Left cardiac atrium (tissue), 4 donors: Measurements from ENCODE around the gene CAB39. TPM values are rescaled to one million over a fixed set of nuclear protein-coding genes. Genes with fewer than 3 reads are reported as not detected.
A peak's percentile ranks its signal among the peaks of the same experiment; 100 is the strongest.

Experiments
- ATAC-seq, 2 donors: fragments of 200-7000 bp; cut with Tn5 transposase; one replicate each; pipeline ENCODE4 v1.9.1; 2020; ENCODE audit warnings: mild to moderate bottlenecking in 2 of 2, moderate library complexity in 2 of 2
- DNase-seq: peaks from one replicate; pipeline ENCODE4 v3.0.0-alpha.2; 2020
- intact Hi-C, 2 donors: fragments of 100-400 bp; cut with DNase I; formaldehyde crosslinking; loops; one replicate each; pipeline versions ENCODE4 v1.14.1 to v1.15.1; 2022 to 2023
- total RNA-seq, 2 donors: library from RNA; stranded (reverse); fragmentation: NEBNext Ultra II Directional; extraction: Animal tissue kit (Norgen Biotek cat#: 25700); gene quantifications; one replicate each; pipeline ENCODE4 v1.2.1, GENCODE V29; 2021
- donor health status: DM: no; HTN: yes; CAD: no.
- donor health status: DM: no; HTN: yes; CAD: no; lungs with severe emphysema.
- donor health status: DM: yes; HTN: yes; CAD: no.
- donor health status: Dilated cardiomyopathy.

The CAB39 gene
- total RNA-seq, 2 donors from 2014 or later: 85.5 to 87.8 TPM

DNA sequence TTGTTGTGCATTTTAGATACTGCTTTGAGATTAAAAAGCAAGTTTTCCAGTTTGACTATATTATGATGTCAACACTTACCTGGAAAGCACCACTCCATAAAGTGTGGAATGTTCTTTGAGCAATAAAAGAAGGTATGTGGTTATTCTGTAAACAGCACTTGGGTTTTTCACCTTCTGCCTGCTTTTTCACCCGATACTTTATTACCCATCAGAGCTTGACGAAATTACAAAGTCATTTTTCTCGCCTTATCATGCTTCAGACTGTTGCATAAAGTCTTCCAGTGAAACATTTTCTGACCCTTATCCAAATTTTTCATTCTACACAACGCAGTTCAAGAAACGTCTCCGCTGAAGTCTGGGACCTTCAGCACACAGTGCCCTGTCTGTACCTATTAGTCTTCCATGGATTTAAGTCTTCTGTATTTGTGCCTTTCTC is 25.2 kb downstream of the CAB39 start:
- ATAC-seq: peak; percentile 58 to 76
- intact Hi-C loops: no loop called here
- no peak for DNase-seq

DNA sequence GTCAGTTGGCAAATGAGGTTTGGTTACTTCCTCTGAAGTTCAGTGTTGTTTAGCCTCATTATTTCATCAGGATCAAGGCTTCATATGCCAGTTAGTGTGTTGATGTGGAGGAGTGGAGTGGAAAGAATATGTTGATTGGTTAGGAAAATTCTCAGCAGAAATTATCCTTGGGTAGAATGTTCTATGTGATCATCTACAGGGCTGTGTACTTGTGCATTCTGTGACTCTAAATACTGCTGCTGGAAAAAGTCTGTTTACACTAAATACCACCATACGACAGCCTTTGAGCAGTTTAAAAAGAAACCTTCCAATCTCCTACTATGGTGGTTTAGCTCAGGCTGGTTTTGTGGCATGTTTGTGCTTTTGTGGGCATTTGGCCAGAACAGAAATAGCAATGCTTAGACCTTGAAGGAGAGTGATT is 25.8 kb downstream of the CAB39 start:
- intact Hi-C loops: no loop called here
- DNase-seq (no peak), ATAC-seq (peak; percentile 50 to 53)

DNA sequence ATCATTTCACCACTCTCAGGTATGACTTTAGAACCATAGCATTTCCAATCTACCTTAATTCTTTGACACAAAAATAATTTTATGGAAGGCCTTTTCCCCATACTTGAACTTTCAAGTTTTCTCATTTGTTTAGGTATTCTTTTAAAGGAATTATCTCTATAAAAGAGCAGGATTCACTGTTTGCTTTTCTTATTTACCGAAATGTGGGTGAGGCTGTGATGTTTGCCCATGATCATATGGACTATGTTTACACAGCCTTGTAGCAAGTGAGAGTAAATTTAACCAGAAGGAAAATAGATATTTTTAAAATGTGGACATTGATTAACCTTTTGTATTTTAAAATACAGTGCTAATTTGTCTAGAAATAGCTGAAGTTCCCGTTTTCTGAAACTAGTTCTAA is 26.3 kb downstream of the CAB39 start:
- DNase-seq: no peak

DNA sequence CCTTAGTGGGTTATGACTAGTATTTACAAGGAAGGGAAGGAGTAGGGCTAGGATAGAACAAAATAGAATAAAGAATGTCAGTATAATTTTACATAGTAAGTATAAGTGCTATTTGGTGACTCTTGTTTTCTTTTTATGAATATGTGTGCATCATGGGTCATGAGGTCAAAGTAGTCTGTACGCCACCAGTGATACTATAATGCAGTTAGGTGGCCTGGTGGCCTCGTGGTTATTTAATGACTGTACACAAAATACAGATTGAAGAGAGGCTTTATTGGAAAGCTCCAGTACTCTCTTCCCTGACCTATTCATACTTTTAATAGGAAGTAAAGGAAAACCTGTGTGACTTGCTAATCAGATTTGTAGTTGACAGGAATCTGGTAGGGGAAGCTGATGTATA is 27.3 kb downstream of the CAB39 start:
- ATAC-seq: no peak
- intact Hi-C loops: no loop called here

More for the DNA sequence above, 26.3 kb downstream of the CAB39 start:
- no peak for ATAC-seq
- intact Hi-C loops: no loop called here

DNA sequence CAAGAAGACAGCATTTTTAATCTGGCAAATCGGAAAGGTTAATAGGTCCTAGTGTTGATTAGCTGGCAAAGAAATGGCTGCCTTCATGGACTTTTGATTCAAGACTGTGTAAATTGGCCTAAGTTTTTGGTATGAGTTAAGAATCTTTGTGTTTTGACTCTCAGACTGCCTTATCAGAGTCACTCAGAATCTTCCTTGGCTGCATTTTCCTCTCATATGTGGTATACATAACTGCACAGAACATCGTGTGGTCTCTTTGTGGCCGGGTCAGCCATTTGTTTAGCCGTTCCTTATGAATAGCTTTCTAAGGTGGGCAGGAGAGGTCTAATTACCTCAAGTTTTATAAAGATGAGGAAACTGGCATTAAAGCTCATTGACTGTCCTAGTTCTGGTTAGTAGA is 30.1 kb downstream of the CAB39 start:
- intact Hi-C loops: no loop called here
- DNase-seq: no peak
- no peak for ATAC-seq

More for the DNA sequence above, 27.3 kb downstream of the CAB39 start:
- no peak for DNase-seq

DNA sequence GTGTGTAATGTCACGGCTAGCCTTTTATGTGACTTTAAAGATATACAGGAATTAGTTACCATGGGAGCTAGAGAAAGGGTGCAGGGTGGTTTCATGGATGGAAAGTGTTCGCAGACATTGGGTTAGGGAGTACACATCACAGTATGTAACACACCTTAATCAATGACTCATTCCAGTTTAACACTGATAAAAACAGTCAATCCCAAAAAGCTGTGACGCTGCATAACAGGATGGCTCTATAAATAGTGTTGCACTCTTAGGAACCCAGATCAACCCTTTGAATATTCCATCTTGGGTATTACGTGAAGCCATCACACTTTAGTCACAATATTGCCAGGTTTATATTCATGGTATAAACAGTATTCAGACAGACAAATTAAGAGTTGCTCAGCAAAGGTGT is 33.6 kb downstream of the CAB39 start:
- DNase-seq (no peak), ATAC-seq (peak in 1 of 2 donors; percentile 53)
- intact Hi-C loops: no loop called here

DNA sequence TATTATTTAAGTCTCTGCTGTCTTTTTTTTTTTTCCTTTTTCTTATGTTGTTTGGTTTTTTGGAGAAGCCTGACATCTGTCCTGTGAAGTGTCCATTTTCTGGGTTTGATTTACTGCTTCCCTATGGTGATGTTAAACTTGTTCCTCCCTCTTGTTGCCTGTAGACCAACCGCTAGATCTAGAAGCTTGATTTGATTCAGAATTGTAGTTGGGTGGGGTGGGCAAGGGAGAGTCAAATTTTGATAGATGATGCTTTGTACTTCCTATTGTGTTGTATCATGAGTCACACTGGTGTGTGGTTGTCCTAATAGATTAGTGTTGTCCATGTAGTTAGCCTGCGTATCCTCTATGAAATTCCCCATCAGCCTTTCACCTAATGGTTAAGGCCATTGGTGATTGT is 35.4 kb downstream of the CAB39 start:
- intact Hi-C loops: no loop called here
- no peak for ATAC-seq

DNA sequence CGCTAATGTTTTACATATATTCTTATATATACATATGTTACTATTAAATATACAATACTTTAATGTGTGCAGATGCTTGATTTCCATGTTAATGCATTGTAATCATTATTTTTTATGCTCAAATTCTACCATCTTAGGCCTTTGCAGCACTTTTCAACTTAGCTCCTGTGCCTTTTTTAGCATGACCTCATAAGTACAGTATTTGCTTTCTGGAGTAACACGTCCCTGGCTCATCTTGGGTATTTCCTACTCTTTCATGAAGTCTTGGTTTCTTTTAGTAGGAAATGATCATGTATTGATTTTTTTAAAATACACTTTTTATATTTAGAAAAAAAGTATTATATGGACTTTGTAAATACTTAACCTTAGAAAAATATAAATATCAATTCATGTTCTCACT is 36.5 kb downstream of the CAB39 start:
- intact Hi-C loops: no loop called here

More for the DNA sequence above, 35.4 kb downstream of the CAB39 start:
- no peak for DNase-seq

DNA sequence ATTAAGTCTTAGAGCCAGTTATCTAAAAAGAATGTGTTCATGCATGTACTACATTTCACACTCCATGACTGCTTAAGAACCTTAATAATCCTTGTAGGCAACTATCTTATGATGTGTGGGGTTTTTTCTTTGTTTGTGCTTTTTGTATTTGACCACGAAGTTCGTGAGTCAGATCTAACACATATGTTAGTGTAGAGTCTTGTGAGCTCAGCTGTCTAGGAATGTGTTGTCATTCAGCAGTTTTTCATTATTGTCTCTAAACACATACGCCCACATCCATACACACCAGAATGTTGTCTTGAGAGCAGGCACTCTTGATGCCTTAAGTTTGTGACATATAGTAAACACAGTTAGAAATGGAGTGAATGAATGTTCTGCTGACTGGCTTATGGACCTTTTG is 38.4 kb downstream of the CAB39 start:
- DNase-seq: no peak
- peak in 1 of 2 donors; percentile 32 for ATAC-seq
- intact Hi-C loops: no loop called here

More for the DNA sequence above, 36.5 kb downstream of the CAB39 start:
- DNase-seq (no peak), ATAC-seq (no peak)

DNA sequence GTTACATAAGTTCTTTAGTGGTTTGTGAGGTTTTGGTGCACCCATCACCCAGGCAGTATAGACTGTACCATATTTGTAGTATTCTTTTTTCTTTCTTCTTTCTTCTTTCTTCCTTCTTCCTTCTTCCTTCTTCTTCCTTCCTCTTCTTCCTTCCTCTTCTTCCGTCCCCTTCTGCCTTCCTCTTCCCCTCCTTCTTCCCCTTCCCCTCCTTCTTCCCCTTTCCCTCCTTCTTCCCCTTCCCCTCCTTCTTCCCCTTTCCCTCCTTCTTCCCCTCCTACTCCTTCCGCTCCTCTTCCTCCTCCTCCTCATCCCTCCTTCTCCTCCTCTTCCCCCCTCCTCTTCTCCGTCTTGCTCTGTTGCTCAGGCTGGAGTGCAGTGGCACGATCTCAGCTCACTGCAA is 41.6 kb downstream of the CAB39 start:
- DNase-seq (no peak), ATAC-seq (no peak)
- intact Hi-C loops: no loop called here

DNA sequence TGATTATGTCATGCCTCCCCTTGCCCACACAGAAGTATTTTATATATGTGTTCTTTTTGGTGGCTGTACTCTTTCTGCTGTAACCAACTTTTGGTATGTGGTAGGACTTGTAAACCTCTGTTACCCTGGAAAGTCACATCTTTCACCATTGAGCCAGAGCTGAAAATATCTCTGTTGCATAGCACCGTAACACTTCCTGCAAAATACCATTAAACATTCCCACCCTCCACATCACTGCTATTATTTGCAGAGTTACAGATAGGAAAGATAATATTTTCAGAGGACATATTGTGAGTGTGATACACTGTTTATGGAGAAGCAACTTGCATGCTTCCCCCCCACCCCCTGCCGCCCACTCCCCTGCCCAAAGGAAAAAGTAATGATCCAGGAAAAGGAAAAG is 44.8 kb downstream of the CAB39 start:
- ATAC-seq (peak; percentile 47 to 61), DNase-seq (no peak)
- intact Hi-C loops: no loop called here

DNA sequence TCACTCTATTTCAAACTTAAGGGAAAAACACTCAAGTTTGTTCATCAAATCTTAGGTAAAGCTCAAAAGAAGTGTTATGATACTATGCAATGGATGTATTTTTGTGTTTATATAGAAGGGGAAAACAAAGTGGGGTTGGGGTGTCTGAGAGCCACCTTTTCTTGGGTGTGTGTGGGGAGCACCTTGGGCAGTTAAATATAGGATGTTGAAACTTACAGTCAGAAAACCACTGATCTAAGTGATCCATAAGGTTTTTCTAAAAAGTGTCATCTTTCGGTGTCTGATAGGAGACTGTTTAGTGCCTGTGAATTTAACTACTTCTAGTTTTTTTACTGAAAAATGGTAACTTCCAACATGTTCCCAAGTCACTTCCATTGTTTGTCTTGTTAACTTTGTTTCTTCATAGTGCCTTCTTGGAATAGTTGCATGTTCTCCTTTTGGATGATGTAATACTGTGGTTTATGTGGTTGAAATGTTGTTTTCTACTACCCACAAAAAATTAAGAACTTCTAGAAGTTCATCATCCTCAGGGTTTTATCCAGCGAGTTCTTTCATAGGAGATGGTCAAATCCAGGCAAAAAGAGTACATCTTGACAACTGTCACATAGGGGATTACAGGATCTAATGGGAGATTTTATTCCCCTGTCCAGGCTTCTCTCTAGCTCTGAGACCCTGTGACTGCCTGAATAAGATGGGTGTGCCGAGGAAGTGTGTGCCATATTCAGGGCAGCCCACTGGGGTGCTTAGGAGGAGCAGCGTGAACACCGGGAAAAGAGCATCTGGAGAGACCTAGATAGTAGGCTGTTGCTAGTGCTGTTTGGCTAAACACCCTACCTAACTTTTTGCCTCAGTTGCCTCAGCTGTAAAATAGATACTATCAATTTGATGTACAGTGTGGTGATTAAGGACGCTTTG is 46.2 kb downstream of the CAB39 start:
- DNase-seq (no peak), ATAC-seq (peak in 1 of 2 donors; percentile 37)
- intact Hi-C loops: no loop called here

DNA sequence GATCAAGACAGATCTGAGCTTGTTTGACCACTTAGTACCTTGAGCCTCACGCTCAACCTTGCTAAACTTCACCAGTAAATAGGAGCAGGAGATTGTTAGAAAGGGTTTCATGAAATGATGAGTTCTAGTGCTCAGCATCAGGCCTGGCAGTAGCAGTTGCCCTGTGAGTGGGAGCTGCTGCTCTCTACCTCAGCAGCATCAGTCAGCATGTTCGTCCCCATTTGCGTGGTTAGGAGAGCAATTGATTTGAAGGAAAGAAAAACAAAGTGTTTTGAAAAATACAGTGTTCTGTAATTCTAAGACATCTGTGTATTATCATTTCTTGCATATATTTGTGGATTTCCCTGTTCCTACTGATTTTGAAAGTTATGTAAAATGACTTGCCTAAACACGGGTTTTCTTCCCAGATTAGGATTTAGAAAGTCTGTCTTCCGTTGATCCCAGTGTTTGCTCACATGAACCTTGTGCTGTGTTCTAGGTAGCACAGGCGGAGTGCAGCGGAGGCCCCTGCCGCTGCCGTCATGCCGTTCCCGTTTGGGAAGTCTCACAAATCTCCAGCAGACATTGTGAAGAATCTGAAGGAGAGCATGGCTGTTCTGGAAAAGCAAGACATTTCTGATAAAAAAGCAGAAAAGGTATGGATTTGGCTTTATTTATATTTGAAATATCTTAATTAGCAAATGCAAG is 47.0 kb downstream of the CAB39 start:
- intact Hi-C loops: no loop called here

DNA sequence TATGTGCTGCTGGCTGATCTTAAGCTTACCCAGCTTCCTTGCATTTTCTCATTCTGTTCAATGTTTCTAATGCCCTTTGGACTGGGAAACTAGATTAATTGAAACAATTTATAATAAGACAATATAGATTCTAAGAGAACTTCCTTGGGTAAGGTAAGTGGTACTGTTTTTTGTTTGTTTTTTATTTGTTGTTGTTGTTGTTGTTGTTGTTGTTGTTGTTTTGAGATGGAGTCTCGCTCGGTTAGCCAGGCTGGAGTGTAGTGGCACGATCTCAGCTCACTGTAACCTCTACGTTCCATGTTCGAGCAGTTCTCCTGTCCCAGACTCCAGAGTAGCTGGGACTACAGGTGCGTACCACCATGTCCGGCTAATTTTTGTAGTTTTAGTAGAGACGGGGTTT is 49.1 kb downstream of the CAB39 start:
- ATAC-seq (no peak), DNase-seq (no peak)
- intact Hi-C loops: no loop called here

More for the DNA sequence above, 47.0 kb downstream of the CAB39 start:
- no peak for ATAC-seq
- no peak for DNase-seq

DNA sequence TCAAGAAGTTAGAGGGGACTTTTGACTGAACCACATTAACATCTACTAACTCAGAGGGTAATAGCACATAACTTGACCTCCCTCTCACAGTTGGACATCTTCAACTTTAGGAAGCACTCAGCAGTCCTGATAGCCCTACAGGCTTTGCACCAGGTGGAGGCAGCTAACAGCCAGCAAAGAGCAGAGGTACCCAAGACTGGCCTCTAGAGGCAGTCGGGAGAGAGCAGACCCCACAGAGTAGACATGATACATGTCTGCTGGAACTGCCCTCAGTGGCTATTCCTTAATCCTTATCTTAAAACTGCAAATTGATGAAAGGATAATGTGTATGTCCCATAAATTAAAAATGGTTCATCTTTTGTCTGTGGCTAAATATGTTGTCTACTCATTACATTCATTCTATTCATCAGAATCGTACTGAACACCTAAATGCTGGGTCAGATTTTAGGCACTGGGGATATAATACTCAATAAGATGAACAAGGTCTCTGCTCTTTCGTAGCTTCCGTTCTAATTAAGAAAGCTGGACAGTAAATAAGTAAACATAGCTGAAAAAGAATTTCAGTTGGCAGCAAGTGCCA is 49.8 kb downstream of the CAB39 start:
- ATAC-seq (peak; percentile 41 to 45), DNase-seq (no peak)
- intact Hi-C loops: no loop called here

DNA sequence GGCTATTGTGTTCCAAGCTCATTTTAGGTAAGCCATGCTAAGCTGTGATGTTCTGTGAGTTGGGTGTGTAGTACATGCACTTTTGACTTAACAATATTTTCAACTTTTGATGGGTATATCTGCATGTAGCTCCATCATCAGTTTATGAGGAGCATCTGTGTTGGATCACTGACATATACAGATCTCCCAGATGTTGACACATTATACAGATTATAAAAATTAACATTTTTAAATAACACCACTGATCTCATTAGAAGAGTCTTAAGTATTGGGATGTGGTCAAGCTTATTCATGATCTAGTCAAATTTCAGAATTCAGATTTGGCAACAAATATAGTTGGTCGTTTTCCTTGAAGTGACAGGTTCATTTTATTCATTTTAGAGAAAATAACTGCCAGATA is 51.7 kb downstream of the CAB39 start:
- ATAC-seq: no peak
- DNase-seq: no peak
- intact Hi-C loops: no loop called here

DNA sequence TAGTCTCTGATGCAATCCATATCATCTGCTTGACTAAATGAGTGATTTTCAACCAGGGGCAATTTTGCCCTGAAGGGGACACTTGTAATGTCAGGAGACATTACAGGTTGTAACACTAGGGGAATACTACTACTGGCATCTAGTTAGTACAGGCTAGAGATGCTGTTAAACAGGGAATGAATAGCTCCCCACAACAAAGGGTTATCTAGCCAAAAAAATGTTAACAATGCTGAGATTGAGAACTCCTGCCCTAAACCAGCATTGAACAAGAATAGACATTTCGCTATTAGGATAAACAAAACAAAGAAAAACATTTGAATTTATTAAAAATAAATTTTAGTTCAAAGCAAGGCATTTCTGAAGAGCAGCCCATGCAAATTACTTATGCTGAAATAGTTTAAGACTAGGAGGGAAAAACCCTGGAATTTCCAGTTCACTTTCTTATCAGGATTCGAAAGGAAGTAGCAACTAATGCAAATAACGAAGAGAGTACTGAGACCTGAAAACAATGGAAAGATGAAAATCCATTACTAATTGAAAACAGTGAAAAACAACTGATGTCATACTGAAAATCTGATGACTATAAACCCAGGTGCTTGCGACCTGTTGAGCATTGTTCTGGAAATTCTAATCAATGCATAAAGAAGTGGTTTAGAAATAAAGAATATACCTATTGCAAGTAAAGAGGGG is 53.1 kb downstream of the CAB39 start:
- DNase-seq: no peak
- intact Hi-C loops: no loop called here
- ATAC-seq: no peak

DNA sequence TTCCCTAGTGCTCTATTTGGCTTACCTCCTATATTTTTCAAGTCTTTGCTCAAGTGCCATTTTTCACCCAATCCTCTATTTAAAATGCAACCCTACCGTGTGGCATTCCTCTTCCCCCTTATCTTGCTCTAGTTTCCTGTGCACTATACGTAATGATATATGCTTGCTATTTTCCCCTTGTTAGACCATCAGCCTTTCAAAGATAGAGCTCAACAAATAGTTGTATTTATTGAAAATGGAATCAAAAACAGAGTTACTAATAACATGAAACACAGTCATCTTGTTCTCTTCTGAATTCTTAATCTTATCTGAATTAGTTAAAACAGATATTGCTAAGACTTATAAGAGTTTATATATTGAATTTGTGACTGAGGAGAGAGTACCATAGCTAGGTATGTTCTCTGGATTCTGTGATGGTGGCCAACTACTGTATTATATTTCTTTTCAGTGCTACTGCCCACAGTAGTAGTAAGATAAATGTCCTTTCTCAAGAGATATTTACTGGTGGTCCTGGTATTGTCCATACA is 55.3 kb downstream of the CAB39 start:
- intact Hi-C loops: no loop called here
- ATAC-seq (no peak), DNase-seq (no peak)

DNA sequence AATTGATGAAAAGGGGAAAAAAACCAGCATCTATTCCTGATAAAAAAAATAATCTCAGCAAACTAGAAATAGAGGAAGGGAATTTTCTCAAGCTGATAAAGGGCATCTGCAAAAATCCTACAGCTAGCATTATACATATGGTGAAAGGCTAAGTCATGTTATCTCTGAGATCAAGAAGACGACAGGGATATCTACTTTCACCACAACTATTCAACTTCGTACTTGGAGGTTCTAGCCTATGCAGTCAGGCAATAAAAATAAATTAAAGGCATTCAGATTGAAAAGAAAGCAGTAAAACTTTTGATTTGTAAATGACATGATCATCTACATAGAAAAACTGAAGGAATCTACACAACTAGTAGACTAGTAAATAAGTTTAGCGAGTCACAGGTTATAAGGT is 58.2 kb downstream of the CAB39 start:
- DNase-seq: no peak
- intact Hi-C loops: no loop called here
- ATAC-seq: no peak
